HCT116 (cell line): ENCODE results near the gene GIT2. TPM values are rescaled to one million over a fixed set of nuclear protein-coding genes. Genes with fewer than 3 reads are reported as not detected.

ENCODE experiments used
- ATAC-seq: fragments of 200-7000 bp; cut with Tn5 transposase; 2 replicates; pipeline ENCODE4 v1.9.1; 2020; ENCODE audit warnings: mild to moderate bottlenecking, moderate library complexity
- BruUV-seq: library from RNA; stranded (reverse); fragments of 400-500 nt; replicated peaks from 2 replicates; lab custom pipeline; 2021; lab: Mats Ljungman, UMichigan
- CTCF ChIA-PET: fragments of 300-600 bp; sonication (Branson Sonifier 250); formaldehyde crosslinking; loops from one replicate; lab custom pipeline; 2021; ENCODE audit warnings: antibody characterized with exemption; lab: Charles Lee
- POLR2A ChIA-PET: fragments of 300-600, 350-600 bp; sonication (Branson Sonifier 250); formaldehyde crosslinking; loops from one replicate; lab custom pipeline; 2021; ENCODE audit warnings: antibody characterized with exemption; lab: Charles Lee
- RAD21 ChIA-PET, 2 experiments: fragments of 300-600 bp; sonication (Branson Sonifier 250); formaldehyde crosslinking; loops; one replicate each; lab custom pipeline; 2023; ENCODE audit warnings: low total read pairs in 2 of 2; ENCODE audit not compliant: uncharacterized antibody in 2 of 2, unreplicated experiment in 2 of 2, low non-redundant PET in 1 of 2; lab: Charles Lee
- DNase-seq: peaks from one replicate; pipeline ENCODE4 v3.0.0-alpha.2; 2010; ENCODE audit warnings: low read depth, low spot score
- H2AFZ ChIP-seq: fragments of 200-600 bp; shearing (Covaris generic), sonication (generic); 2 replicates; pipeline ENCODE4 v1.6.1; 2017; ENCODE audit warnings: low read depth, mixed run types, mixed read lengths, antibody characterized with exemption, low read length; ENCODE audit not compliant: poor library complexity, severe bottlenecking
- H3K27ac ChIP-seq: 2 replicates; pipeline ENCODE4 v1.5.1; 2012; ENCODE audit warnings: low read depth, low read length
- H3K27me3 ChIP-seq: fragments of 200-600 bp; sonication (generic); 2 replicates; pipeline ENCODE4 v1.6.1; 2016; ENCODE audit warnings: mixed run types, low read length, mixed read lengths; ENCODE audit not compliant: insufficient read depth
- H3K36me3 ChIP-seq, 2 experiments: fragments of 200-500 bp in 1 of 2; fragments of 200-600 bp in 1 of 2; sonication (Bioruptor generic) in 1 of 2; sonication (generic) in 1 of 2; 2 replicates each; pipeline versions ENCODE4 v1.5.1 to v1.6.1; 2014 to 2016; ENCODE audit warnings: low read length in 2 of 2, inconsistent platforms in 1 of 2, mixed read lengths in 1 of 2, mixed run types in 1 of 2; ENCODE audit not compliant: insufficient read depth in 2 of 2, control insufficient read depth in 1 of 2
- H3K4me1 ChIP-seq, 2 experiments: fragments of 200-600 bp in 1 of 2; sonication (generic) in 1 of 2; 2 replicates each; pipeline versions ENCODE4 v1.5.1 to v1.6.1; 2012 to 2017; ENCODE audit warnings: low read length in 2 of 2, inconsistent platforms in 1 of 2, mild to moderate bottlenecking in 1 of 2, mixed read lengths in 1 of 2, mixed run types in 1 of 2, moderate library complexity in 1 of 2; ENCODE audit not compliant: insufficient read depth in 2 of 2, control insufficient read depth in 1 of 2
- H3K4me2 ChIP-seq: fragments of 200-600 bp; sonication (generic); 2 replicates; pipeline ENCODE4 v1.6.1; 2017; ENCODE audit warnings: mixed run types, low read length, mixed read lengths
- H3K4me3 ChIP-seq, 2 experiments: fragments of 200-600 bp in 1 of 2; sonication (generic) in 1 of 2; replicated peaks in 1 of 2; 2 replicates each; pipeline ENCODE4 v1.5.1; 2011 to 2016; ENCODE audit warnings: low read length in 2 of 2, control low read depth in 1 of 2, low read depth in 1 of 2, mild to moderate bottlenecking in 1 of 2, mixed read lengths in 1 of 2, mixed run types in 1 of 2
- H3K79me2 ChIP-seq: fragments of 200-600 bp; sonication (generic); 2 replicates; pipeline ENCODE4 v1.6.1; 2017; ENCODE audit warnings: mild to moderate bottlenecking, mixed run types, low read length, moderate library complexity, mixed read lengths; ENCODE audit not compliant: insufficient read depth
- H3K9ac ChIP-seq: fragments of 200-600 bp; sonication (generic); 2 replicates; pipeline ENCODE4 v1.6.1; 2016; ENCODE audit warnings: low read length, mixed read lengths
- H3K9me2 ChIP-seq: fragments of 200-600 bp; sonication (generic), shearing (Covaris generic); 2 replicates; pipeline ENCODE4 v1.6.1; 2017; ENCODE audit warnings: mixed run types, mild to moderate bottlenecking, moderate library complexity; ENCODE audit not compliant: insufficient read depth
- H3K9me3 ChIP-seq, 2 experiments: fragments of 200-500 bp in 1 of 2; fragments of 200-600 bp in 1 of 2; sonication (Bioruptor generic) in 1 of 2; sonication (generic) in 1 of 2; 2 replicates each; pipeline ENCODE4 v1.6.1; 2014 to 2017; ENCODE audit warnings: low read length in 2 of 2, mixed read lengths in 2 of 2, inconsistent platforms in 1 of 2, low read depth in 1 of 2, mild to moderate bottlenecking in 1 of 2, mixed run types in 1 of 2, moderate library complexity in 1 of 2; ENCODE audit not compliant: control insufficient read depth in 1 of 2, insufficient read depth in 1 of 2
- H4K20me1 ChIP-seq: fragments of 200-600 bp; sonication (generic), shearing (Covaris generic); 2 replicates; pipeline ENCODE4 v1.6.1; 2017; ENCODE audit warnings: mixed run types, mild to moderate bottlenecking, moderate library complexity; ENCODE audit not compliant: insufficient read depth
- CBX3 ChIP-seq: IDR thresholded peaks from 2 replicates; pipeline ENCODE4 v1.6.1; 2012; ENCODE audit warnings: low read depth
- CEBPB ChIP-seq: IDR thresholded peaks from 2 replicates; pipeline ENCODE4 v1.6.1; 2012; ENCODE audit warnings: low read depth
- EGR1 ChIP-seq: IDR thresholded peaks from 2 replicates; pipeline ENCODE4 v1.6.1; 2012; ENCODE audit warnings: low read depth
- ELF1 ChIP-seq: IDR thresholded peaks from 2 replicates; pipeline ENCODE4 v1.6.1; 2012; ENCODE audit warnings: low read depth, borderline replicate concordance
- EZH2 ChIP-seq: fragments of 200-600 bp; sonication (generic); IDR thresholded peaks from 2 replicates; pipeline ENCODE4 v1.6.1; 2017; ENCODE audit warnings: antibody characterized with exemption, mixed run types
- EZH2phosphoT487 ChIP-seq: fragments of 200-600 bp; IDR thresholded peaks from 2 replicates; pipeline ENCODE4 v1.6.1; 2018; ENCODE audit warnings: antibody characterized with exemption, borderline replicate concordance
- FOSL1 ChIP-seq: IDR thresholded peaks from 2 replicates; pipeline ENCODE4 v1.6.1; 2012; ENCODE audit warnings: low read depth
- POLR2A ChIP-seq: IDR thresholded peaks from 2 replicates; pipeline ENCODE4 v1.7.0; 2011; ENCODE audit warnings: borderline replicate concordance; ENCODE audit not compliant: insufficient read depth, insufficient read length; ENCODE audit errors: extremely low read depth
- POLR2AphosphoS5 ChIP-seq: IDR thresholded peaks from 2 replicates; pipeline ENCODE4 v1.6.1; 2011; ENCODE audit warnings: mild to moderate bottlenecking, low read depth, low read length, moderate library complexity
- RAD21 ChIP-seq: IDR thresholded peaks from 2 replicates; pipeline ENCODE4 v1.6.1; 2012; ENCODE audit warnings: low read depth, mild to moderate bottlenecking
- SIN3A ChIP-seq: IDR thresholded peaks from 2 replicates; pipeline ENCODE4 v1.6.1; 2012; ENCODE audit warnings: low read depth
- SP1 ChIP-seq: IDR thresholded peaks from 2 replicates; pipeline ENCODE4 v1.6.1; 2012; ENCODE audit warnings: low read depth
- SRF ChIP-seq: IDR thresholded peaks from 2 replicates; pipeline ENCODE4 v1.6.1; 2012; ENCODE audit warnings: low read depth
- YY1 ChIP-seq: IDR thresholded peaks from 2 replicates; pipeline ENCODE4 v1.6.1; 2011; ENCODE audit warnings: low read length, low read depth, moderate library complexity, mild to moderate bottlenecking; ENCODE audit not compliant: insufficient replicate concordance; ENCODE audit errors: extremely low read depth
- intact Hi-C: fragments of 100-400 bp; cut with micrococcal nuclease; formaldehyde crosslinking; loops from 2 replicates; pipeline ENCODE4 v1.10.0; 2022
- total RNA-seq: library from RNA; stranded (reverse); gene quantifications from one replicate; pipeline ENCODE4 v1.2.1, GENCODE V29; 2021; ENCODE audit not compliant: unreplicated experiment
- TF ChIP-seq, protein P1 (sequence below): IDR thresholded peaks from 2 replicates; pipeline ENCODE4 v1.6.1; 2012; ENCODE audit warnings: low read depth

GIT2 gene
- total RNA-seq, 1 experiment from 2014 or later = 21.5 TPM

GRCh38 chr12:109998904-109999648 is 2.9 kb upstream of the GIT2 start, which contains the start of gene ANKRD13A (continued):
- no peak for TF ChIP-seq FOSL1
- TF ChIP-seq EZH2phosphoT487 = no peak
- peak; percentile 70; the same call in 1 of the 2 replicates for TF ChIP-seq SRF
- no peak for TF ChIP-seq CEBPB

GRCh38 chr12:109998241-109998903 is 2.2 kb upstream of the GIT2 start:
- H3K9me2 ChIP-seq = no peaks in the 10 kb centered on the region
- ATAC-seq = no peak
- peak overlapping the region; percentile 74 for H3K9ac ChIP-seq
- no peak for TF ChIP-seq CEBPB
- no peak for TF ChIP-seq ELF1
- TF ChIP-seq EZH2 = no peak
- peak overlapping the region; percentile 85 for H3K4me2 ChIP-seq
- ChIA-PET CTCF (no interaction called here), RAD21 (no interaction called here), POLR2A (interaction anchor here (1.6 kb wide), 1 partner anchor 8 kb away, joined by 3 read pairs; no protein-coding TSS in a partner anchor)
- H3K27ac ChIP-seq = no peak overlapping the region
- H4K20me1 ChIP-seq = no peaks in the 10 kb centered on the region
- H3K4me3 ChIP-seq = peak overlapping the region; percentile 62 to 78
- peaks cover 34% of the 10 kb centered on the region for H3K79me2 ChIP-seq
- intact Hi-C loops = no loop called here
- H3K9me3 ChIP-seq = no peaks in the 10 kb centered on the region
- no peaks in the 10 kb centered on the region for H3K27me3 ChIP-seq
- peak overlapping the region; percentile 84 for H2AFZ ChIP-seq
- BruUV-seq = no TSS peak
- H3K36me3 ChIP-seq = no peaks in the 10 kb centered on the region
- no peak for DNase-seq
- peaks cover 29 to 58% of the 10 kb centered on the region in 2 experiments for H3K4me1 ChIP-seq

- Histone ChIP-seq H3K4me2 (no peak overlapping the region), H3K36me3 (no peaks in the 10 kb centered on the region), H4K20me1 (no peaks in the 10 kb centered on the region), H3K4me1 (peaks cover 26 to 48% of the 10 kb centered on the region in 2 experiments), H2AFZ (no peak overlapping the region), H3K27me3 (no peaks in the 10 kb centered on the region), H3K27ac (no peak overlapping the region), H3K9me2 (no peaks in the 10 kb centered on the region), H3K9ac (no peak overlapping the region), H3K9me3 (no peaks in the 10 kb centered on the region), H3K4me3 (no peak overlapping the region), H3K79me2 (peaks cover 42% of the 10 kb centered on the region)
- ChIA-PET POLR2A (interaction anchor here (1.6 kb wide), 1 partner anchor 9 kb away, joined by 3 read pairs; no protein-coding TSS in a partner anchor), CTCF (no interaction called here), RAD21 (no interaction called here)
- intact Hi-C loops = no loop called here
- DNase-seq = no peak
- no peak for ATAC-seq
- BruUV-seq = no TSS peak
- no peak for TF ChIP-seq ELF1
- no peak for TF ChIP-seq YY1
- TF ChIP-seq FOSL1 = no peak
- TF ChIP-seq SIN3A = no peak
- no peak for TF ChIP-seq POLR2A
- no peak for TF ChIP-seq EGR1
- no peak for TF ChIP-seq CBX3
- TF ChIP-seq SRF = no peak
- no peak for TF ChIP-seq CEBPB
- no peak for TF ChIP-seq RAD21
- TF ChIP-seq POLR2AphosphoS5 = no peak
- TF ChIP-seq, protein P1, sequence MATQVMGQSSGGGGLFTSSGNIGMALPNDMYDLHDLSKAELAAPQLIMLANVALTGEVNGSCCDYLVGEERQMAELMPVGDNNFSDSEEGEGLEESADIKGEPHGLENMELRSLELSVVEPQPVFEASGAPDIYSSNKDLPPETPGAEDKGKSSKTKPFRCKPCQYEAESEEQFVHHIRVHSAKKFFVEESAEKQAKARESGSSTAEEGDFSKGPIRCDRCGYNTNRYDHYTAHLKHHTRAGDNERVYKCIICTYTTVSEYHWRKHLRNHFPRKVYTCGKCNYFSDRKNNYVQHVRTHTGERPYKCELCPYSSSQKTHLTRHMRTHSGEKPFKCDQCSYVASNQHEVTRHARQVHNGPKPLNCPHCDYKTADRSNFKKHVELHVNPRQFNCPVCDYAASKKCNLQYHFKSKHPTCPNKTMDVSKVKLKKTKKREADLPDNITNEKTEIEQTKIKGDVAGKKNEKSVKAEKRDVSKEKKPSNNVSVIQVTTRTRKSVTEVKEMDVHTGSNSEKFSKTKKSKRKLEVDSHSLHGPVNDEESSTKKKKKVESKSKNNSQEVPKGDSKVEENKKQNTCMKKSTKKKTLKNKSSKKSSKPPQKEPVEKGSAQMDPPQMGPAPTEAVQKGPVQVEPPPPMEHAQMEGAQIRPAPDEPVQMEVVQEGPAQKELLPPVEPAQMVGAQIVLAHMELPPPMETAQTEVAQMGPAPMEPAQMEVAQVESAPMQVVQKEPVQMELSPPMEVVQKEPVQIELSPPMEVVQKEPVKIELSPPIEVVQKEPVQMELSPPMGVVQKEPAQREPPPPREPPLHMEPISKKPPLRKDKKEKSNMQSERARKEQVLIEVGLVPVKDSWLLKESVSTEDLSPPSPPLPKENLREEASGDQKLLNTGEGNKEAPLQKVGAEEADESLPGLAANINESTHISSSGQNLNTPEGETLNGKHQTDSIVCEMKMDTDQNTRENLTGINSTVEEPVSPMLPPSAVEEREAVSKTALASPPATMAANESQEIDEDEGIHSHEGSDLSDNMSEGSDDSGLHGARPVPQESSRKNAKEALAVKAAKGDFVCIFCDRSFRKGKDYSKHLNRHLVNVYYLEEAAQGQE = no peak
- TF ChIP-seq SP1 = no peak
Measured at GRCh38 chr12:109997393-109997792, 1.2 kb upstream of the GIT2 start.
